C4-2B (cell line): ENCODE measurements around the gene ILF3.

ENCODE experiments used
- H3K27ac ChIP-seq: fragments of 450-650 bp; 2 replicates; pipeline ENCODE4 v1.5.1; 2017
- ZFX ChIP-seq: fragments of 450-650 bp; IDR thresholded peaks from 2 replicates; pipeline ENCODE4 v1.6.1; 2017
- TF ChIP-seq, protein P1 (sequence below): fragments of 450-650 bp; conservative IDR thresholded peaks from 2 replicates; pipeline ENCODE4 v1.5.1; 2017; ENCODE audit warnings: mild to moderate bottlenecking

The ILF3 gene

DNA sequence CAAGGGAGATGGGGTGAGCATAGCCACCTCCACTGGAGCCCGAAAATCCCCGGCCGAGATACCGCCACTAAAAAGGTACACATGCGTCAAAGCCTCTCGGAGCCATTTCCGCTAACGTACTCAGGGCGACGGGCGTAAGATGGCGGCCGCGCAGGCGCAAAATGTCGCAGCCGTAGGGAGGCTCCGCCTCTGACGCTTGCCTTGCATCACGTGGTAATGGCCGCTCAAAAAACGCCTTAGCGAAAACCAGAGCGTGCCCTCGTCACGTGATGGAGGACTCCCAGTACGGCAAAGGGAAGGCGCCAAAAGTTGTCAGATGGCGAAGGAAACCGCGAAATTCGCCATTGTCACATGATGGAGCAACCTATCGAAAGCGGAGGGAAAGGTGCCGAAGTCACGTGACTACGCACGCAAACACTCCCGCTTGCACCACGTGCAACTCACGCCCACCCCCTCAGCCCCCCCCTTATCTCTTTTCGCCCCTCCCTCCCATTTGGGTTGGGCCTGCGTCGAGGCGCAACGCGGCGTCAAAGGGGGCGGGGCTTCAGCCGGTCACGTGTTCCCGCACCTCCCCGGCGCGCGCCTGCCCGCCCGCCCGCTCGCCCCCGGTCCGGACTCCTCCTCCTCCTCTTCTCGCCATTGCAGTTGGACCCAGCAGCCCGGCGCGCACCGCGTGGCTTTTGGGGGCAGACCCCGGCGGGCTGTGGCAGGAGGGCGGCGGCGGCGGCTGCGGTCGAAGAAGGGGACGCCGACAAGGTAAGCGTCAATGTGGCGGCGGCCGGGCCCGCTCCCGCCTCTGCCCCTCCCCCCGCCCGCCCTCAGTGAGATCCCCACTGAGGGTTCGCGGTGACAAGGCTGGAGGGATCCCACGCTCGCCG, at the start of gene ILF3:
TSS of gene ILF3 (plus strand) at position 615 of the 878 bp plus-strand sequence. CDS start 16,260 bp downstream, outside the sequence.
- H3K27ac ChIP-seq, result peak within 1 kb of the TSS; percentile 97
- TF ChIP-seq, protein P1, sequence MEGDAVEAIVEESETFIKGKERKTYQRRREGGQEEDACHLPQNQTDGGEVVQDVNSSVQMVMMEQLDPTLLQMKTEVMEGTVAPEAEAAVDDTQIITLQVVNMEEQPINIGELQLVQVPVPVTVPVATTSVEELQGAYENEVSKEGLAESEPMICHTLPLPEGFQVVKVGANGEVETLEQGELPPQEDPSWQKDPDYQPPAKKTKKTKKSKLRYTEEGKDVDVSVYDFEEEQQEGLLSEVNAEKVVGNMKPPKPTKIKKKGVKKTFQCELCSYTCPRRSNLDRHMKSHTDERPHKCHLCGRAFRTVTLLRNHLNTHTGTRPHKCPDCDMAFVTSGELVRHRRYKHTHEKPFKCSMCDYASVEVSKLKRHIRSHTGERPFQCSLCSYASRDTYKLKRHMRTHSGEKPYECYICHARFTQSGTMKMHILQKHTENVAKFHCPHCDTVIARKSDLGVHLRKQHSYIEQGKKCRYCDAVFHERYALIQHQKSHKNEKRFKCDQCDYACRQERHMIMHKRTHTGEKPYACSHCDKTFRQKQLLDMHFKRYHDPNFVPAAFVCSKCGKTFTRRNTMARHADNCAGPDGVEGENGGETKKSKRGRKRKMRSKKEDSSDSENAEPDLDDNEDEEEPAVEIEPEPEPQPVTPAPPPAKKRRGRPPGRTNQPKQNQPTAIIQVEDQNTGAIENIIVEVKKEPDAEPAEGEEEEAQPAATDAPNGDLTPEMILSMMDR, result no peak
- TF ChIP-seq ZFX, result peak; percentile 28; the same call in 1 of the 2 replicates

DNA sequence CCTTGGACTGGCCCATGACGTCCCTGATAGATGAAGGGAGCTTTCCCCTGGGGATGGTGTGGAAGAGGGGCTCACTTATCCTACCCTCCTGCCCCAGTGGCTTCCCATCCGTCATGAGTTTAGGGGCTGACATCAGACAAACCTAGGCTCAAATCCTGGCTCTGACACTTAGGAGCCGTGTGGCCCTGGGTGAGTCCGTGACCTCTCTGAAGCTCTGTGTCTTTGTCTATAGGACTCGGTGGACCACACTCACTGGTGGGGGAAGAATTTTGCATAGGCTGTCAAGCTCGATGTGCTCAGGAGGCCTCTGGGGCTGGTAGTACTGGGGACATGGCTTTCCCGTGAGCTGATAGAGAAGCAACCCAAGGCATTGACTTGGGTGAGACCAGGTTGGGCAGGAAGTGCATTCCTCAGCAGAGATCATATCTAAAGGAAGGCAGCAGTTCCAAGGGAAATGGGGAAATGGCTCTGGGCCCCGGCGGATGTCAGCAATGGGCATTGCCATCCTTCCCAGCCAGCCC, 49.6 kb upstream of the ILF3 start:
- H3K27ac ChIP-seq, result peak overlapping the region; percentile 29
- TF ChIP-seq ZFX, result no peak
- TF ChIP-seq, protein P1, result no peak

- TF ChIP-seq, protein P1, result no peak
- no peak for TF ChIP-seq ZFX
Observed at GRCh38 chr19:10611907-10612306, 42.2 kb upstream of the ILF3 start.

DNA sequence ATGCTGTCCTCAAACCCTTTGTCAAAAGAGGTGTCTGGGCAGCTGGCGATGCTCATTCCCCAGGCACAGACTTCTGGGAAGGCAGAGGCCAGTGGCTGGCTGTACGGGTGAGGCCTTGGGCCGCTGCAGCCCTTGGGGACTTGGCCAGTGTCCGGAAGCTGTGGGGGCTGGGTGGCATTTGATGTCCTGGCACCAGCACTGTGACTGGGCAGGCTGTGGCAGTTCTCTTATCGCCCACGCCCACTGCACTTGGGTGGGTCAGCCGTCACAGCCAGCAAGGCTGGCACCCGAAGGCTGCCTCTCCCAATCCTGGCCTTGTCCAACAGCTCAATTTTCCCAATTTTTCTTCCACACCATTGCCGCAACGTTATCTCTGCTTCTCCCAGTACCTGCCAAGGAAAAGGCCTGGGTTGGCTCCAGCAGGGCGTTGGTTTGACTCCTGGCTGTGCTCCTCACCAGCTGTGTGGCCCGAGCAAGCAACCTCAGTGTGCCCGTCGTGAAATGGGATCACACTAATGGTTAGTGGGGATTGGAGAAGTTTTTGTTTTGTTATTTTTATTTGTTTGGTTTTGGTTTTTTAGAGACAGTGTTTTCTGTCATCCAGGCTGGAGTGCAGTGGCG, 41.5 kb upstream of the ILF3 start:
- no peak overlapping the region for H3K27ac ChIP-seq
- TF ChIP-seq, protein P1, result no peak
- no peak for TF ChIP-seq ZFX

More at GRCh38 chr19:10611907-10612306, 42.2 kb upstream of the ILF3 start:
- no peak overlapping the region for H3K27ac ChIP-seq

- H3K27ac ChIP-seq, result no peak overlapping the region
- no peak for TF ChIP-seq ZFX
- TF ChIP-seq, protein P1, result no peak
Observed at GRCh38 chr19:10615429-10616023, 38.6 kb upstream of the ILF3 start.

DNA sequence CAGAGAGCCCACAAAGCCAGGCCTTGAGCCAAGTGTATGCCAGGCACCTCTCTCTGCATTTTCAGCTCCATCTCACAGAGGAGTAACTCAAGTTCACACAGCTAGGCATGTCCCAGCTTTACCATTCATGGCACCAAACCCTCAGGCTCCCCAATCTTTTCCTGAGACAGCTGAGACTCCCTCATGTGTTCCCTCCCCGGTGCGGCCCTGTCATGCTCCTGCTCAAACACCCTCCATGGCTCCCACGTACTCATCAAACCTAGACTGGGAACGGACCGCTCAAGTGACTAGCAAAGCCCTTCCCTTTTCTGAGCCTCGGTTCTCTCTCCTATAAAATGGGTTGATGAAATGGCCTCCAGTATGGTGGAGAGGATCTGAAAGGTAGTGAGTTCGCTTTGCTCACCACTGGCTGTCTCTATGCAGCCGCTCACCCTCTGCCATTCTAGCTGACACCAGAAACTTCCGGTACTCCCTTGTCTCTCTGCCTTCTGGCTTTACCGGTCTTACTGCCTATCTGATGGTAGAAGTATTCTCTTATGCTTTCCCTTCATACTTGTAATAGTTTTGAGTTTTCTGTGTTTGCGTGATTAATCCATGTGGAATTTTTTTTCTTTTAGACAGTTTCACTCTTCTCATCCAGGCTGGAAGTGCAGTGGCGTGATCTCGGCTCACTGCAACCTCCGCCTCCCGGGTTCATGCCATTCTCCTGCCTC, 36.6 kb upstream of the ILF3 start:
- no peak for TF ChIP-seq ZFX
- no peak overlapping the region for H3K27ac ChIP-seq

DNA sequence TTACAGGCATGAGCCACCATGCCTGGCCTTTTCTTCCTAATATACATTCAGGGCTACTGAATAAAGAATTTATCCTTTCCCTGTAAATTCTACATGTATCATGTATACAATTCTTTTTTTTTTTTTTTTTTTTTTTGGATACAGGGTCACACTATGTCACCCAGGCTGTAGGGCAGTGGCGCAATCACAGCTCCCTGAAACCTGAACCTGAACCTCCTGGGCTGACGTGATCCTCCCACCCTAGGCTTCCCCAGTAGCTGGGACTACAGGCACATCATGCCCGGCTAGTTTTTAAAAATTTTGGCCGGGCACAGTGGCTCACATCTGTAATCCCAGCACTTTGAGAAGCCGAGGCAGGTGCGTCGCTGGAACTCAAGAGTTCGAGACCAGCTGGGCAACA, 35.3 kb upstream of the ILF3 start:
- no peak overlapping the region for H3K27ac ChIP-seq
- TF ChIP-seq, protein P1, result no peak
- no peak for TF ChIP-seq ZFX
